HT1080 (cell line): ENCODE results near the gene SECISBP2. TPM values are rescaled to one million over a fixed set of nuclear protein-coding genes. Genes with fewer than 3 reads are reported as not detected.

ENCODE experiments used
- DNase-seq: peaks from one replicate; pipeline ENCODE4 v3.0.0-alpha.2; 2015; ENCODE audit warnings: low read depth
- total RNA-seq: library from RNA; depleted of rRNA; stranded (reverse); fragments of >200 nt; shearing (Covaris generic); gene quantifications from 2 replicates; pipeline ENCODE4 v1.2.3, GENCODE V29; 2014

SECISBP2 gene
- total RNA-seq, 1 experiment from 2014 or later = 24.2 TPM

DNA sequence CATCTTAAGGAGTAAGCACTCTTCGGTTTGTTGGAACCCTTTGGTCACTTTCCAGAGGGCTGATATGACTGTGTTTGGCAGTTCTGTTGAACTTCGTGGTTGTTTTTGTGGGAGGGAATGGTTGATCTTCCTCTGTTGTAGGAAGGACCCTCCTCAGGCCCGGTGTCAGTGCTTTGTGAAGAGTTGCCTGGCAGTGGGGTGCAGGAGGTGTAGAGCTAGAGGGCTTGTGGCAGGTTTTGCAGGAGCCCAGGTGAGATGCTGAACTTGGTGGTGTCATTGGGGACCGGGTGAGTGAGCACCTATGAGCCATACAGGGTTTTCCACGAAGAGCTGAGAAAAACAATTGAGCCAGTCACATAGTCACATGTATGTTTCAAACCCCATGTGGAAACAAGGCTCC is 27.2 kb downstream of the SECISBP2 start:
- DNase-seq = no peak

DNA sequence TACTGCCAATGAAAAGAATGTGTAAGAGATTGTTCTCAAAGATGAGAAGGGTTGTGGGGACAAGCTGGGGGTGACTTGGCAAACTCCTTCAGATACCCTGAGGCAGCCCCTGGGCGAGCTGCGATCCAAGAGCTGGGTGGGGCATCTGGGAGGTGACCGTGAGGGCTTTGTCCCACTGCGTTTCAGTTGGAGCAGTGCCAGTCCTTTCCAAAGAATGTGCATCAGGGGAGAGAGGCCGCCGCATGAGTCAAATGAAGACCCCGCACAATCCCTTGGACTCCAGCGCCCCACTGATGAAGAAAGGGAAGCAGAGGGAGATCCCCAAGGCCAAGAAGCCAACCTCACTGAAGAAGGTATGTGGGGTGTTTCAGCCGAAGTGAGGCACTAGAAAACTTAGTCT is 28.4 kb downstream of the SECISBP2 start:
- DNase-seq = no peak

DNA sequence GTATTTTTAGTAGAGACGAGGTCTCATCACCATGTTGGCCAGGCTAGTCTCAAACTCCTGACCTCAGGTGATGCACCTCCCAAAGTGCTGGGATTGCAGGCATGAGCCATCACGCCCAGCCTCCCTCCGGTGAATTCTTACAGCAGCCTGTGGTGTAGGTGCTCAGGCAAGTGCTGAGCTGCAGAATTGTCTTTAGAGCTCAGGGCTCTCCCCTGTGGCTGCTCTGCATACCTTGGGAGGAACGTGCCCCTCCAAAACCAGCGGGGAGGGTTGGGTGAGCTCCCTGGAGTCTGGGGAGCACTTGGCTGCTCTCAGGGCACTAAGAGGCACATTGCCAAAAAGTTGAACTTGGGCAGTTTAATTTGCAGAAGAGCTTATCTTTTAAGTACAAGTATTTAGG is 29.4 kb downstream of the SECISBP2 start:
- DNase-seq = no peak

DNA sequence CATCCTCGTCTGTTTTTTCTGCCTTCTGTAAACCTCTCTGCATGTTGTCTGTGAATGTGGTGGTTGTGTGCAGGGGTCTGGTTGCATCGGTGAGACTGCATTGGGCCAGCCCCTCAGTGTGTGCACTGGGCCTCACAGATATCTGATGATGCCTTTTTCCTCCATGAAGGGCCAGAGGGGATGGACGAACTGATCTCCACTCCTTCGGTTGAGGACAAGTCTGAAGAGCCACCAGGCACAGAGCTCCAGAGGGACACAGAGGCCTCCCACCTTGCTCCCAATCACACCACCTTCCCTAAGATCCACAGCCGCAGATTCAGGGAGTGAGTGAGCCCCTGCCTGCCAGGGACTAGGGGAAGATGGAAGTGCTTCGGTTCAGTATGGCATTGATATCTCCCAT is 31.3 kb downstream of the SECISBP2 start:
- no peak for DNase-seq

DNA sequence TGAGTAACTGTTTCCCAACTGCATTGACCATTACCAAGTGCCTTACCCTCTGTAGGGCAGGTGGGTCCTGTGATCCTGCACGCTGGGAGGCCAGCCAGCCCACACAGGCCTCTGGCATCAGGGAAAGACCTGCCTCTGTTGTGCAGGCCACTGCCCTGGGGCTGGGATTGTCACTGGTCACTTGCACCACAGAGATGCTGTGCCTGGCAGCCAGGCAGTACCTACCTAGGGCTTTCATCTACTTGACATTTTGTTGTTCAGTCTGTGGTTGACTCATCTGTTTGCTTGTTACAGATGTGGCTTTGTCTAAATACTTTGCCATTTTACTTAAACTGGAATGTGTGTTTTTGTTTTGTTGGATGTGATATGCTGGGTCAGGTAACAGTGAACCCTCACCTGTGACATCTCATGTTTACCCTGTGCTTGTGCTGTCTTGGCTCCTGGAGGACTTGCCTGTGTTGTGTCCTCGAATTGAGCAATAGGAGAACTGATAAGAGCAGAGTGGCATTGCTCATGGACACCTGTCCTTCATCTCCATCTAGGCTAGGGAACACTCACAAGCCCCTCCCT is 32.8 kb downstream of the SECISBP2 start:
- DNase-seq = no peak

DNA sequence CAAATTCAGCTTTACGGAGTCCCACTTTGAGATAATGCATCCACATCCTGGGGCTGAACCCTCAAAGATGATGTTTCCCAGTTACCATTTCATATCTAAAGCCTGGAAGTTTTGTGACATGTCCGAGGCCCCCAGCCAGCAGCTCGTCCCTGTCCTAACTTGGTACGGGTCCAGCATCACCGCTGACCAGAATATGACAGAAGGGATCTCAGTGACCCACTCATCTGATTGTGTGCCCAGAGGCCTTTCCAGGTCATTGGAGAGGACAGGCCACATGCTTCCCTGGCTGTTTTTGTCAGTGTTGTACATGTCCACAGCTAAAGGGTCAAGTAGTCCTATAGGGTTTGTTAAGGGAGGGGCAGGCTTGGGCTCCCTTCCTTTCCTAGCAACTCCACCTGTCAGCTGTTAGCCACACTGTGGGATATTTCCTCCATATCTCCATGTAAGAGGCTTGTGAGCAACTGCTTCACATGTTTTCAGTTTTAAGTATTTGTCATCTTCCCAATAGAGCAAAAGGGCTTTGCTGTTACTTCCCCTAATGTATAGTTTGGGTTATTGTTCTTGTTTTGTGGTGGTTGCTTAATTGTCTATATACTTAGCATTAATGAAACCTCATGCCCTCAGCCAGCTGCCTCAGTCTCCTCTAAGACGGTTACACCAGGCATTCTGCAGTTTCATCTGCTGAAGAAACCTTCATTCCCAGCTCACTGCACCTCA is 33.4 kb downstream of the SECISBP2 start:
- no peak for DNase-seq

DNA sequence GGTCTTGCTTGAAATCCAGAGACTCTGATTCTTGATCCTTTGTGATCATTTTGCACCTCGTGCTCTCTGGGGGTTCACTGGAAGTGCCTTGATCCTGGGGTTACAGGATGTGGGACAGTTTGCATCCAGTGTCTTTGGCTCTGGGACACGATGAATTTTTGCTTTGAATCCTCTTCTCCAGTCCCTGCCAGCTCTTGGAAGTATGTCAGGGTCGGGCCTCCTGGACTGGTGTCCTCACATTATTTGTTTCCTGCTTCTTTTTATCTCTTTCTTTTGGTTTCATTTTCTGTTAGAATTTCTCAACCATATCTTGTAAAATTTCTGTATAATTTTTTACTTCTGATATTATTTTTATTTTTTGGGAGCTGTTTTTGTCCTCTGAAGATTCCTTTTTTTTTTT is 34.2 kb downstream of the SECISBP2 start:
- DNase-seq = no peak

DNA sequence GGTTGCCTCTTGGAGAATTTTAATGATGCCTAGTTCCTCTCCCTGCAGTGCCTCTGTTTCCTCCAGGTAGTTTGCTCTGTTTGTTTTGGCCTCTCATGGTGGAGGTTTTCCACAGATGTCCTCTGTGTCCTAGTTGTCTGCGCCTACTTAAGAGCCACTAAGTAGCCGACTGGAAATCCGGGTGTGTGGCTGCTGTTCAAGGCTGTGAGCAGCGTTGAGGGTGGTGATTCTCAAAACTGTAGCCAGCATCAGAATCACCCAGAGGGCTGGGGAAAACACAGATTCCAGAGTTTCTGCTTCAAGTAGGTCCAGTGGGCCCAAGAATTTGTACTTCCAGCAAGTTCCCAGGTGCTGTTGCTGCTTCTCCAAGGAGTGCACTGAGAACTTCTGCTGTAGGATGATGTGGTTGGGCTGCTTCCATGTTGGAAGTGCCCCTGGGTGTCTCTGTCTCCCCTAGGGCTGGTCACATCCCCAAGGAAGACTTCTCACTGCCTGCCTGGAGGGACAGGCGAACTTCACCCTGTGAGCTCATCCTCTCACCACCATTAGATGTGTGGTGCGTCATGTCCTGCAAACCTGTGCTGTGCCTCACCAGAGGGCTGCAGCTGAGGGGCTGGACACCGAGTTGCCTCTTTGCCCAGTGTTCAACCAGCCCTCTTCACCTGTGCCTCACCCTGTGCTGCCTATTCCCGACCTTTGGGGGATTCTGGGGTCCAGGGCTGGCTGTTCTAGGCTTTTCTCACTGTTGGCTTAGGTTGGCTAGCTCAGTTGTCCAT is 34.8 kb downstream of the SECISBP2 start:
- no peak for DNase-seq

DNA sequence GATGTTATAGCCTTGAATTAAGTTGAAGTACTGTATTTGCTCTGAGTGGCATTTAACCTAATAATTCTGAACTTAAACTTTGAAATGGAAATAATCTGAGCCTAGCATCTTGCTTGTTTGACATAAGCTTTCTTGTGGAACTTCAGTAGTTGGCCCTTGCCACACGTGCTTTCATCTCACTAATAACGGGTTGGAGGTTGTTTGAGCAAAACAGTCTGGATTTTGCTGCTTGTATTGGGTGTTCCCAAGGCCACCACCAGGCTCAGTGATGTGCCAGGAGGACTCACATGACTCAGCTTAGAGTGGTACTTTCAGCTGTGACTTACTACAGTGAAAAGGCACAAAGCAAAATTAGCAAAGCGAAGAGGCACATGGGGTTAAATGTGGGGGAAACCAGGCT is 35.7 kb downstream of the SECISBP2 start:
- no peak for DNase-seq

DNA sequence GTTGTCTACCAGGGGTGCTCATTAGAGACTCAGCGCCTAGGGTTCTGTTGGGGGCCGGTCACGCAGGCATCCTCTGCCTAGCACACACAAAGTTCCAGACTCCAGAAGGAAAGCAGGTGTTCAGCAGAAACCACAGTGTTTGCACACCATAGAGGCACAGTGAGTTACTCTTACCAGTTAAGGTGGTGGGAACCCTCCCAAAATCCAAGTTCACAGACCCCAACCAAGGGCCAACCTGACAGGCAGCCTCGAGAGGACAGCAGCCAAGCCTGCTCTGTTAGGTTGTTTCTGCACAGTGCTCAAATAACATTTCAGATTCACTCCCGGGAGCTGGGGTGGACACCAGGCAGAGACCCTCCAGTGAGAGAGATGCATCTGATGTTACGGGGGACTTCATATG is 36.2 kb downstream of the SECISBP2 start:
- DNase-seq = no peak

DNA sequence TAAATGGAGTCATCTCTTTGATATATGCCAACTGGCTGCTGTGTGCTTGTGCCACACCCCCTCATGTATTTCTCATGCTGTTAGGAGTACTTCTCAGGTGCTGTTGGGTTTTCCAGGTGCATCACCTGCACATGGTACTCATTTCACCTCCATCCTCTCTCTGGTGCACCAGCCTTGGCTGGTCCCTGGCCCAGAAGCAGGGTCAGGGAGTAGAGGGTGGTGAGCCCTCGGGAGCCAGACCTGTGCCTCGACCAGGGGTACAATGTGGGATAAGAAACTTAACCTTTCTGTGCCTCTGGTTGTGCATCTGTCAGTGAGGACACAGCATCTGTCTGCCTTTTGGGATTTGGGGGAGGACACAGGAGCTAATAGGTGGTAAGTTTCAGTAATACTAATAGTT is 38.5 kb downstream of the SECISBP2 start:
- DNase-seq = no peak

DNA sequence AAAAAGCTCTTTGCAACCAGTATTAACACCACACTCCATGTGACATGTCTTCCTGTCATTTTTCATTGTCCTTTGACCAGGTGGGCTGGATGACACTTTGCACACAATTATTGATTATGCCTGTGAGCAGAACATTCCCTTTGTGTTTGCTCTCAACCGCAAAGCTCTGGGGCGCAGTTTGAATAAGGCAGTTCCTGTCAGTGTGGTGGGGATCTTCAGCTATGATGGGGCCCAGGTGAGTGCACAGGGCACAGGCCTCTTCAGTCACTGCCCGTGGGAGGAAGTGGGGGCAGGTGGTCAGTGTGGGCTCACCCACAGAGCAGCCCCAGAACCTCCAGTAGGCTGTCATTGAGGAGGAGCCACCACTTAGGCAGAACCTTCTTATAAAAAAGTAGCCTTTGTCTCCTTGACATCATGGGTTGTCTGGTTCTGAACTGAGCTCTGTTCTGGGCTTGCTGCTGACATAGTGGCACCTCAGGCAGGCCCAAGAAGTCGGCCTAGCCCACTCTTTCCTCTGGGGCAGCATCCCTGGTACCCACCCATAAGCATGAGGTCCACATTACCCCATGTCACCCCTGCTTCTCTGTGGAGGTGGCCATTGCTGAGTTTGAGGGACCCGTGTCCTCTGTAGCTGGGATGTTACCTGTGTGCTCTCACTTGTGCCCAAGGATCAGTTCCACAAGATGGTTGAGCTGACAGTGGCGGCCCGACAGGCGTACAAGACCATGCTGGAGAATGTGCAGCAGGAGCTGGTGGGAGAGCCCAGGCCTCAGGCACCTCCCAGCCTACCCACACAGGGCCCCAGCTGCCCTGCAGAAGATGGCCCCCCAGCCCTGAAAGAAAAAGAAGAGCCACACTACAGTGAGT is 39.3 kb downstream of the SECISBP2 start:
- no peak for DNase-seq

DNA sequence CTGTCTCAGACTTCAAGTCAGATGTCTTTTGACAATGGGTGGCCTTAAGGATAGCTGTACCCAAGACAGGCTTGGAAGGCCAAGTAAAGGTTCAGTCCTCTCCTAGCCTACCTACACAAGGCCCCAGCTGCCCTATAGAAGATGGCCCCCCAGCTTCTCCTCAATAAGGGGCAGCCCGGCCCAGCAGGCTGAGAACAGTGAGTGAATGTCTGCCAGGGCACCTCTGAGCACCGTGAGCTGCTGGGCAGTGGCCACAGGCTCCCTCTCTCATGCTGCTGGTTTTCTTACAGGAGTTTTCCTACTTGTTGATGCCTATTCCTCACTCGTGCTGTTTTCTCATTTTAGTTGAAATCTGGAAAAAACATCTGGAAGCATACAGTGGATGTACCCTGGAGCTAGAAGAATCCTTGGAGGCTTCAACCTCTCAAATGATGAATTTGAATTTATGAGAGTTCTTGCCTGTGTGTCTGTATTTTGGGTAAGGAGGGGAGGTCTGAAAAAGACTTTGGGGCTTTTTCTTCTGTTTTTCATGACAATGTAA is 40.1 kb downstream of the SECISBP2 start:
- DNase-seq = no peak

DNA sequence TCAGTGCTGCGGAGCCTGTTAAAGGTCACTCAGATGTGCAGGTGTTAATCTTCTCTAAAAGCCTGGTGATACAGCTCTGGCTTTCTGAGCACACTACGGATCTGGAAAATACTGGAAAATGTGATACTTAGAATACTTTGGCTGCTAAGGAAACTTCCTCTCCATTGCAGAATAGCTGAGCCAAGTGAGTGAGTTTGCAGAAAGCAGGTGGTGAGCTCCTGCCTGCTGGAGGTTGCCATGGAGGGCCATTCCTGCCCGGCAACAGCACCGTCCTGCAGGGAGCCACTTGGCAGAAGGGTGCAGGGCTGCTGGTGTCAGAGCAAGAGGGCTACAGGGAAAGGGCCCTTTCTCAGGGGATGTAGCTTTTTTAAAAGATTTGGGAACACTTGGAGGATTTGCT is 40.7 kb downstream of the SECISBP2 start:
- DNase-seq = no peak

DNA sequence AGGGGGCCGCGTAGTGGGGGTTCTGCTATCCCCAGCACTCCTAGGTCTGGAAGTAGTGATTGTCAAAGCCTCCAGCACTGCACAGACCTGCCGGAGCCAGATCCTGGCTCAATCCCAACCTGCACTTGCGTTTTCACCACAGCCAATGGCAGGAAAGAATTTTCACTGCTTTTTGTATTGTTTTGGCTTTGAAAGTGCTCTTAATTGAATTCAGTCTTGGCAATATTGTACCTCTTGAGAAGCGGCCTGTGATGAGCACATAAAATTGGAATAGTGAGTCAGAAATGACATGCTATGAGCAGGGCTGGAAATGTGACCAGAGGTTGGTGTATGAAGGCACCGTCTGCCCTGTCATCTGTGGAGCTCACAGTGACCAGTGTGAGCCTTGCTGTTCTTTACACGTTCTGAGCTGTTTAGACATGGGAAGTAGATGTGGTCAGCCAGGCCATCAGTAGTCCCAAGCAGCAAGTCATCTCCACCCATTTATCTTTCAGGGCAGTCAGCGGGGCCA is 41.5 kb downstream of the SECISBP2 start:
- DNase-seq = no peak

DNA sequence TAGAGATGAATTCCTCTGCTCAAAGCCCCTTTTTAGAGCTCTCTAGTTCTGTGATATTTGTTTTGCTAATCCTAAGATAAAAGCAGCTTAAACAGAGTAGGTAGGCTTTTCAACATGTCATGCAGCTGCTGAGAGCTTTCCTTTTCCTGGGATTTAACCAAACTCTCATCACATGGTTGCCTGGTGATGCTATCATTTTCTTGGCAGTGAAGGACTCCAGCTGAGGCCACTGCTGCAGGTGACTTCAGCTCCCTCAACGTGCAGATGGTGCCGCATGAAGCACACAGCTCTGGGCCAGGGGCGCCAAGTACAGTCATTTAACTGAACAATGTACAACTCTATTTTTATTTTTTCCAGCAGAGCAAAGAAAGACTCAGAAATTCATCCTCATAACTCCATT is 42.2 kb downstream of the SECISBP2 start:
- no peak for DNase-seq

DNA sequence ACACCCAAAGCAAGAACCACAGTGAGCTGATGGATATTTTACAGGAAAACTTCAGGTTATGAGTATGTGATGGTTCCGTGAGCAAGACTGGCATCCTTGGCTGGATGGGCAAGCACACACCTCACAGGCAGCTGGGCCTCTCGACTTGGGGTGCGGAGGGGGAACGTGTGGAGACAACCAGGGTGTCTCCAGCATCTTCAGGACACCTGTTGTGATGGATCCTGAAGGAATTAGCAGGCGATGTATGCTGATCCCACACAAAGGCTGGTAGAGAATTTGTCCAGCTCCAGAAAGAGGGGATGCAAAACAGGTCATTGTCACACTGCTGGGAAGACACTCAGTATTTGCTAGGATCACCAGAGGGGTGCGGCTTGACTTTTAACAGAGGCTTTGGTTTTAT is 42.7 kb downstream of the SECISBP2 start:
- no peak for DNase-seq

DNA sequence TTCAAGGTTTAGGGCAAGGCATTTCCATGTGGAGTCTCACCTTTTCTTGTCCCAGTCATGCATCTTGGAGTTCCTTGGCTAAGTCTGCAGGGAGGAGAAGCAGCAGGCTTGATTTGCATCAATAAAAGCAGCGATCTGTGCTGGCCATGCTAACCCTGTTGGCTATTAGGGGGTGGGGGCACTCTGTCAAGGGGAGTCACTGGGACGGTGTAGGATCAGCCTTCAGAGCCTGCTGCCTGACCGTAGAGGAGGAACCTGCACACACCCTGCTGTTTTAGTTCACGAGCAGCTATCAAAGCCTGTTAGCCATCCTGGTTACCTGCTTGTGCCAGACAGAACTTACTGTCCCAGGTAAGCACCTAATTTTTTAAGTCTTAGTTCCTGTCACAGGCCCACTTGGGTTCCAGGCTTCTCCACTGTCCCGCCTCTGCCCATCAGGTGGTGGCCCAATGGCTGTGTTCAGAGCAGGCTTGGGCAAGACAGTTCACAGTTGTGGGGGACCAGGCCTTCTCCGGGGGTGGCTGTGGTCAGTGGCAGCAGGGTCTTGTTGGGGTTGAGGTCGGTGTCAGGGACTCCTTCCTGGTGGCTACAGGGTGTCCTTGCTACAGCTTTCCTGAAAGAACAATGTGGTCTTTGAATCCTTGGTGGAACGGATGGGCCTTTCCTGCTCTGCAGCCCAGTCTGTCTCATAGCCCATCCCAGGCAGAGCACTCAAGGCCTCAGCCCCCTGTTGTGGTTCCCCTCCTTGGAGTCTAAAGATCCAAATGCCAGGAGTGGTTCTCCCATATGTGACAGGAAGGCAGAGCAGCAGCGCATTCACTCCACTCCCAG is 43.7 kb downstream of the SECISBP2 start:
- DNase-seq = no peak

DNA sequence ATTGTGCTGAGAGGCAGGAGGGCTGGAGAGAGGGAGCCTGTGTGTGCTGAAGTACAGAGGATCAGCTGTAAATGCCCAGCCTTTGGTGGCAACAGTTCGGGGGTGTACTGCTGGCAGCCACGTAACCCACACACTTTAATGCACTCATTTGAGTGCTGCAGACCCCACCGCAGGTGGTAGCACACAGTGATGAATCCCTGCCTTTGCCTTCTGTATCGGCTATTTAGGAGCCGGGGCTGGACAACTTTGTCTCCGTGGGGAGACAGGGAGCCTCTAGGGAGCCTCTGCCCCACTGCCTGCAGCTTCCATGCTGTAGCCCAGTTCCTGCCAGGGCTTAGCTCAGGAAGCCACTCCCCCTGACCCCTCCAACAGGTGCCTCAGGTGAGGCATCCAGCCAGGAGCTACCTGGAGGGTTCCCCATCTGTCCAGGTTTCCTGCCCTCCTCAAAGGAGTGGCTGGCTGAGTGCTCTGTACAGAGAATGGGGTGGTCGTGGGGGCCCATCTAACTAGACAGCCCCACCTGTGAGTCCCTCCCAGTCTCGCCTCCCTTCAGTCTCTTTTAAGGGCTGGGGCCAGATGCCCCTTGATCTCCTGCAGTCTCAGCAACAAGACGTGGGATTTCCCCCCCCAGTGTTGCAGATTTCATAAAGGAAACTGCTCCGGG is 44.5 kb downstream of the SECISBP2 start:
- DNase-seq = no peak

DNA sequence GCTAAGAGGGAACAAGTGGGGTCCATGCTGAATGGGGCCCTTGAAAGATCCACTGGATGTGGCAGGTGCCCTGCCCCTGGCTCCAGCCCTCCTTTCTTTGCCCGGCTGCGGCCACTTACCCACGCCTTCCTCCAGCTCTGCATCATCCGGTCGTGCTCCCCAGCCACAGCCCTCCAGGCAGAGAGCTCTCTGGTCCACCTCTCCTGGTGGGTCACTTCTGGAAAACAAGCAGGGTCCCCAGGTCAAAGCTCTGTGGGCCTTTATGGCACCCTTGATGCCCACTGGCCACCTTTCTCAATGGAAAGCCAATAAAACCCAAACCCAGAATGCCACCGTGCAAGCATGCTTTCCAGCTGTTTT is 45.0 kb downstream of the SECISBP2 start:
- no peak for DNase-seq
